H9 (cell line): Measurements from ENCODE around the gene CCDC78. TPM values are rescaled to one million over a fixed set of nuclear protein-coding genes. Genes with fewer than 3 reads are reported as not detected.

Source experiments
- DNase-seq: peaks from one replicate; pipeline ENCODE4 v3.0.0-alpha.2; 2017
- H2AFZ ChIP-seq: one replicate; pipeline ENCODE4 v1.6.1; 2013; ENCODE audit warnings: mild to moderate bottlenecking, low read length, control low read depth, moderate library complexity
- H2AK5ac ChIP-seq: 2 replicates; pipeline ENCODE4 v1.6.1; 2013; ENCODE audit warnings: low read length, control low read depth, mixed read lengths; ENCODE audit not compliant: insufficient read length
- H2BK120ac ChIP-seq: one replicate; pipeline ENCODE4 v1.6.1; 2013; ENCODE audit warnings: low read depth, mild to moderate bottlenecking, low read length, control low read depth, inconsistent platforms; ENCODE audit not compliant: poor library complexity, severe bottlenecking
- H2BK12ac ChIP-seq: 2 replicates; pipeline ENCODE4 v1.6.1; 2013; ENCODE audit warnings: low read length, control low read depth, mixed read lengths, low read depth; ENCODE audit not compliant: insufficient read length
- H2BK15ac ChIP-seq: 2 replicates; pipeline ENCODE4 v1.6.1; 2013; ENCODE audit warnings: low read depth, low read length, control low read depth
- H2BK20ac ChIP-seq: one replicate; pipeline ENCODE4 v1.6.1; 2013; ENCODE audit warnings: low read depth, mild to moderate bottlenecking, low read length, control low read depth, inconsistent platforms; ENCODE audit not compliant: poor library complexity, severe bottlenecking
- H2BK5ac ChIP-seq: 2 replicates; pipeline ENCODE4 v1.6.1; 2013; ENCODE audit warnings: low read length, control low read depth, mixed read lengths; ENCODE audit not compliant: insufficient read length
- H3K14ac ChIP-seq: 2 replicates; pipeline ENCODE4 v1.6.1; 2013; ENCODE audit warnings: low read length, control low read depth; ENCODE audit not compliant: insufficient read depth
- H3K18ac ChIP-seq: 2 replicates; pipeline ENCODE4 v1.6.1; 2013; ENCODE audit warnings: low read depth, mild to moderate bottlenecking, mixed read lengths, low read length, control low read depth; ENCODE audit not compliant: insufficient read length
- H3K23ac ChIP-seq: 2 replicates; pipeline ENCODE4 v1.6.1; 2013; ENCODE audit warnings: low read length, control low read depth, mixed read lengths, low read depth; ENCODE audit not compliant: insufficient read length
- H3K23me2 ChIP-seq: 2 replicates; pipeline ENCODE4 v1.6.1; 2013; ENCODE audit warnings: low read depth, mild to moderate bottlenecking, mixed read lengths, low read length, control low read depth; ENCODE audit not compliant: insufficient read length, poor library complexity, severe bottlenecking
- H3K27ac ChIP-seq: 2 replicates; pipeline ENCODE4 v1.5.1; 2013; ENCODE audit warnings: low read length, control low read depth, mixed read lengths, low read depth; ENCODE audit not compliant: insufficient read length
- H3K27me3 ChIP-seq: 2 replicates; pipeline ENCODE4 v1.6.1; 2013; ENCODE audit warnings: low read length, control low read depth, inconsistent platforms; ENCODE audit not compliant: insufficient read depth
- H3K4ac ChIP-seq: 2 replicates; pipeline ENCODE4 v1.6.1; 2013; ENCODE audit warnings: low read depth, mild to moderate bottlenecking, control low read depth, inconsistent platforms, low read length, moderate library complexity
- H3K4me1 ChIP-seq: 2 replicates; pipeline ENCODE4 v1.6.1; 2013; ENCODE audit warnings: low read length, control low read depth, inconsistent platforms; ENCODE audit not compliant: insufficient read depth
- H3K4me2 ChIP-seq: 2 replicates; pipeline ENCODE4 v1.6.1; 2013; ENCODE audit warnings: low read length, control low read depth, mixed read lengths; ENCODE audit not compliant: insufficient read length, insufficient read depth
- H3K56ac ChIP-seq: 2 replicates; pipeline ENCODE4 v1.6.1; 2013; ENCODE audit warnings: low read depth, mild to moderate bottlenecking, mixed read lengths, low read length, control low read depth; ENCODE audit not compliant: insufficient read length
- H3K79me1 ChIP-seq: 2 replicates; pipeline ENCODE4 v1.6.1; 2013; ENCODE audit warnings: low read depth, mild to moderate bottlenecking, moderate library complexity, low read length, control low read depth, inconsistent platforms; ENCODE audit not compliant: insufficient read depth, poor library complexity, severe bottlenecking
- H3K79me2 ChIP-seq: 2 replicates; pipeline ENCODE4 v1.6.1; 2013; ENCODE audit warnings: low read length, control low read depth, inconsistent platforms; ENCODE audit not compliant: insufficient read depth
- H3K9ac ChIP-seq: 2 replicates; pipeline ENCODE4 v1.6.1; 2013; ENCODE audit warnings: low read length, control low read depth, mixed read lengths; ENCODE audit not compliant: insufficient read length; ENCODE audit errors: extremely low read depth
- H3K9me3 ChIP-seq: one replicate; pipeline ENCODE4 v1.6.1; 2013; ENCODE audit warnings: low read depth, low read length, inconsistent platforms; ENCODE audit not compliant: control insufficient read depth
- H3T11ph ChIP-seq: one replicate; pipeline ENCODE4 v1.6.1; 2013; ENCODE audit warnings: mild to moderate bottlenecking, low read length, control low read depth, inconsistent platforms
- H4K20me1 ChIP-seq: one replicate; pipeline ENCODE4 v1.6.1; 2013; ENCODE audit not compliant: control insufficient read depth, insufficient read length, insufficient read depth
- H4K5ac ChIP-seq: 2 replicates; pipeline ENCODE4 v1.6.1; 2013; ENCODE audit warnings: low read depth, mild to moderate bottlenecking, mixed read lengths, low read length, control low read depth; ENCODE audit not compliant: insufficient read length
- H4K8ac ChIP-seq: replicated peaks from 2 replicates; pipeline ENCODE4 v1.6.1; 2013; ENCODE audit warnings: low read length, control low read depth, mixed read lengths, low read depth; ENCODE audit not compliant: insufficient read length
- H4K91ac ChIP-seq: 2 replicates; pipeline ENCODE4 v1.6.1; 2013; ENCODE audit warnings: low read depth, mild to moderate bottlenecking, moderate library complexity, mixed read lengths, low read length, control low read depth; ENCODE audit not compliant: insufficient read length
- H3K27ac Mint-ChIP-seq, 3 experiments: 2 replicates in 2 of 3; 3 replicates in 1 of 3; pipeline ENCODE4 v1.8.0; 2020 to 2021; ENCODE audit warnings: mixed read lengths in 3 of 3, mild to moderate bottlenecking in 1 of 3, moderate library complexity in 1 of 3
- H3K27me3 Mint-ChIP-seq: 2 replicates; pipeline ENCODE4 v1.8.0; 2021; ENCODE audit warnings: low read depth, mild to moderate bottlenecking, moderate library complexity, mixed read lengths
- H3K36me3 Mint-ChIP-seq, 3 experiments: 2 replicates in 2 of 3; 3 replicates in 1 of 3; pipeline ENCODE4 v1.8.0; 2020 to 2021; ENCODE audit warnings: low read depth in 3 of 3, mixed read lengths in 3 of 3; ENCODE audit not compliant: insufficient read depth in 1 of 3
- H3K4me1 Mint-ChIP-seq, 2 experiments: 2 replicates each; pipeline ENCODE4 v1.8.0; 2020; ENCODE audit warnings: mixed read lengths in 2 of 2
- H3K4me3 Mint-ChIP-seq, 2 experiments: 2 replicates in 1 of 2; 3 replicates in 1 of 2; pipeline ENCODE4 v1.8.0; 2020 to 2021; ENCODE audit warnings: mild to moderate bottlenecking in 2 of 2, mixed read lengths in 2 of 2, moderate library complexity in 1 of 2
- H3K9me3 Mint-ChIP-seq, 2 experiments: 2 replicates in 1 of 2; 3 replicates in 1 of 2; pipeline ENCODE4 v1.8.0; 2020; ENCODE audit warnings: mild to moderate bottlenecking in 2 of 2, mixed read lengths in 2 of 2, moderate library complexity in 1 of 2
- WGBS: extraction: QIAGEN DNeasy Blood & Tissue Kit; methylation state at CpG from one replicate; pipeline ENCODE4 v1.1.7; 2013; ENCODE audit warnings: missing lambda C conversion rate, low lambda C conversion rate, mixed read lengths; ENCODE audit not compliant: insufficient read length; ENCODE audit errors: extremely low coverage; 5-methylcytosine and 5-hydroxymethylcytosine counted together
- total RNA-seq: library from RNA; stranded (reverse); gene quantifications from 2 replicates; pipeline ENCODE4 v1.2.1, GENCODE V29; 2021
- TF ChIP-seq, protein P1 (sequence below): fragments of 200-600 bp; sonication (generic); conservative IDR thresholded peaks from 3 replicates; pipeline ENCODE4 v1.8.0; 2021; ENCODE audit warnings: antibody characterized with exemption, mild to moderate bottlenecking

CCDC78 gene
- total RNA-seq, 1 experiment from 2014 or later, result 12.1 TPM

DNA sequence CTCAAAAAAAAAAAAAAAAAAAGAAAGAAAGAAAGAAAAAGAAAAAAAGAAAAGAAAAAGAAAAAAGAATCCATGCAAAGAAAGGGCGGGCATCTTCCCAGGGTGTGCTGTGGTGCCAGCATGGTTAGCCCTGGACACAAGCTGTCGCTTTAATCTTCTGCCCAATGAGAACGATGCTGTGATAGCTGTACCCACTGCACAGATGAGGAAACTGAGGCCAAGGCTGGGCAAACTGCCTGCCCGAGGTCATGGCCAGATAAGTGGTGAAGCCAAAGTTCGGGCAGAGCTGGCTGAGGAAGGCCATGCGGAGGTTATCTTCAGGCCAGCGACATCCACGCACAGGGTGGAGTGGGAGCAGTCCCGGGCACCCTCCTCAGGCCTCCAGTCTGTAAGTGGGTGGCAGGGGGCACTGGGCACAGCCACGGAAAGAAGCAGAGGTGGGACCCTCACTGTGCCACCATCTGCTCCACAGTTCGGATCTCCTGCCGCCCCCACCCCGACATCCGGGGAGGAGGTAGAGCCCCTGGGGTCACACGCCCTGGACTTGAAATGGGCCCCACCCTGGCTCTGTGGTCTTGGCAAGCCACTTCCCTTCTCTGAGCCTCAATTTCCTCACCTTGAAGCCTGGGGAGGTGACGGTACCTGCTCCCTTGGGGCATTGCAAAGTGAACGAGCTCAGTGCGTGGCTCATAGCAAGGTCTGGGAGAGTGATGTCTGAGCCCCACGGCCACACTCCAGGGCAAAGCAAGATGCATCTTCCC lies 27.2 kb downstream of the CCDC78 start:
- Histone ChIP-seq H3K79me2 (no peaks in the 10 kb centered on the region), H2BK120ac (no peak overlapping the region), H3K9me3 (no peaks in the 10 kb centered on the region), H3K14ac (no peak overlapping the region), H3K4me1 (no peaks in the 10 kb centered on the region), H3K56ac (no peak overlapping the region), H3K4me2 (no peak overlapping the region), H4K5ac (no peak overlapping the region), H3K18ac (no peak overlapping the region), H2BK20ac (no peak overlapping the region), H2AK5ac (no peak overlapping the region), H4K20me1 (no peaks in the 10 kb centered on the region), H4K8ac (no peak overlapping the region), H3K27me3 (peaks cover 39% of the 10 kb centered on the region), H3T11ph (no peak overlapping the region), H3K4ac (no peak overlapping the region), H3K27ac (no peak overlapping the region), H2AFZ (no peak overlapping the region), H4K91ac (no peak overlapping the region), H3K23ac (no peak overlapping the region), H3K79me1 (no peaks in the 10 kb centered on the region), H2BK15ac (no peak overlapping the region), H3K9ac (no peak overlapping the region), H2BK12ac (no peak overlapping the region), H2BK5ac (no peak overlapping the region), H3K23me2 (peaks cover 15% of the 10 kb centered on the region)
- Mint-ChIP-seq H3K36me3 (peaks cover 0 to 3% (median 0%) of the 10 kb centered on the region in 3 experiments; a peak in 2 of 7 replicates), H3K27me3 (peaks cover 94% of the 10 kb centered on the region), H3K9me3 (no peaks in the 10 kb centered on the region), H3K4me3 (no peak overlapping the region), H3K27ac (no peak overlapping the region), H3K4me1 (peaks cover 0 to 12% of the 10 kb centered on the region in 2 experiments; a peak in 2 of 4 replicates)
- WGBS, result no CpG with 5 or more reads among the region's 19 CpGs
- TF ChIP-seq, protein P1, sequence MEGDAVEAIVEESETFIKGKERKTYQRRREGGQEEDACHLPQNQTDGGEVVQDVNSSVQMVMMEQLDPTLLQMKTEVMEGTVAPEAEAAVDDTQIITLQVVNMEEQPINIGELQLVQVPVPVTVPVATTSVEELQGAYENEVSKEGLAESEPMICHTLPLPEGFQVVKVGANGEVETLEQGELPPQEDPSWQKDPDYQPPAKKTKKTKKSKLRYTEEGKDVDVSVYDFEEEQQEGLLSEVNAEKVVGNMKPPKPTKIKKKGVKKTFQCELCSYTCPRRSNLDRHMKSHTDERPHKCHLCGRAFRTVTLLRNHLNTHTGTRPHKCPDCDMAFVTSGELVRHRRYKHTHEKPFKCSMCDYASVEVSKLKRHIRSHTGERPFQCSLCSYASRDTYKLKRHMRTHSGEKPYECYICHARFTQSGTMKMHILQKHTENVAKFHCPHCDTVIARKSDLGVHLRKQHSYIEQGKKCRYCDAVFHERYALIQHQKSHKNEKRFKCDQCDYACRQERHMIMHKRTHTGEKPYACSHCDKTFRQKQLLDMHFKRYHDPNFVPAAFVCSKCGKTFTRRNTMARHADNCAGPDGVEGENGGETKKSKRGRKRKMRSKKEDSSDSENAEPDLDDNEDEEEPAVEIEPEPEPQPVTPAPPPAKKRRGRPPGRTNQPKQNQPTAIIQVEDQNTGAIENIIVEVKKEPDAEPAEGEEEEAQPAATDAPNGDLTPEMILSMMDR, result no peak
- DNase-seq, result no peak
